B cell (primary cell): ENCODE measurements around the gene ZPLD1.

Experiments used
- CTCF ChIP-seq: fragments of 200-600 bp; IDR thresholded peaks from one replicate; pipeline ENCODE4 v1.8.0; 2022; ENCODE audit warnings: antibody characterized with exemption, mild to moderate bottlenecking
- EZH2 ChIP-seq: IDR thresholded peaks from 2 replicates; pipeline ENCODE4 v1.6.1; 2012; ENCODE audit warnings: borderline replicate concordance, low read depth, mild to moderate bottlenecking, moderate library complexity, low read length; ENCODE audit not compliant: insufficient read depth, poor library complexity, severe bottlenecking

DNA sequence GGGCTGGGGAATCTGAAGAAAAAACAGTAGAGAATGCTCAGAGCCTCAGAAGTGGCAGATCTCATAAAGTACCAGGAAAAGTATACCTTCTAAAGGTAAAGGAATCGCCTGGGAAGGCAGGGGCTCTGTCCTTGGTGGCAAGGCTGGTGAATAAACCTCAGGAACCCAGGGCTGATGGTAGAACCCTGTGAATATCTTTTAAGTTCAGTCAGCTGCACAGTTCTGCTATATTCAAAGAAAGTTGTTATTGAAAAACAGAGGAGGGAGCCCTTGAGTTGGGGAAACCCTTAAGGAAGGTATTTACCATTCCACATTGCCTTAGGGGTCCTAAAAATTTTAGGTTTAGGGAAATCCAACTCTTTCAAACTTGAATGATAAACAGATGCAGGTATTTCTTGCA is 31.2 kb downstream of the ZPLD1 start:
- TF ChIP-seq CTCF (no peak), EZH2 (no peak)
